H9 (cell line): ENCODE measurements around the gene HLA-A. TPM values are rescaled to one million over a fixed set of nuclear protein-coding genes. Genes with fewer than 3 reads are reported as not detected.

ENCODE experiments used
- DNase-seq: peaks from one replicate; pipeline ENCODE4 v3.0.0-alpha.2; 2017
- H2AFZ ChIP-seq: one replicate; pipeline ENCODE4 v1.6.1; 2013; ENCODE audit warnings: mild to moderate bottlenecking, low read length, control low read depth, moderate library complexity
- H2AK5ac ChIP-seq: 2 replicates; pipeline ENCODE4 v1.6.1; 2013; ENCODE audit warnings: low read length, control low read depth, mixed read lengths; ENCODE audit not compliant: insufficient read length
- H2BK120ac ChIP-seq: one replicate; pipeline ENCODE4 v1.6.1; 2013; ENCODE audit warnings: low read depth, mild to moderate bottlenecking, low read length, control low read depth, inconsistent platforms; ENCODE audit not compliant: poor library complexity, severe bottlenecking
- H2BK12ac ChIP-seq: 2 replicates; pipeline ENCODE4 v1.6.1; 2013; ENCODE audit warnings: low read length, control low read depth, mixed read lengths, low read depth; ENCODE audit not compliant: insufficient read length
- H2BK15ac ChIP-seq: 2 replicates; pipeline ENCODE4 v1.6.1; 2013; ENCODE audit warnings: low read depth, low read length, control low read depth
- H2BK20ac ChIP-seq: one replicate; pipeline ENCODE4 v1.6.1; 2013; ENCODE audit warnings: low read depth, mild to moderate bottlenecking, low read length, control low read depth, inconsistent platforms; ENCODE audit not compliant: poor library complexity, severe bottlenecking
- H2BK5ac ChIP-seq: 2 replicates; pipeline ENCODE4 v1.6.1; 2013; ENCODE audit warnings: low read length, control low read depth, mixed read lengths; ENCODE audit not compliant: insufficient read length
- H3K14ac ChIP-seq: 2 replicates; pipeline ENCODE4 v1.6.1; 2013; ENCODE audit warnings: low read length, control low read depth; ENCODE audit not compliant: insufficient read depth
- H3K18ac ChIP-seq: 2 replicates; pipeline ENCODE4 v1.6.1; 2013; ENCODE audit warnings: low read depth, mild to moderate bottlenecking, mixed read lengths, low read length, control low read depth; ENCODE audit not compliant: insufficient read length
- H3K23ac ChIP-seq: 2 replicates; pipeline ENCODE4 v1.6.1; 2013; ENCODE audit warnings: low read length, control low read depth, mixed read lengths, low read depth; ENCODE audit not compliant: insufficient read length
- H3K23me2 ChIP-seq: 2 replicates; pipeline ENCODE4 v1.6.1; 2013; ENCODE audit warnings: low read depth, mild to moderate bottlenecking, mixed read lengths, low read length, control low read depth; ENCODE audit not compliant: insufficient read length, poor library complexity, severe bottlenecking
- H3K27ac ChIP-seq: 2 replicates; pipeline ENCODE4 v1.5.1; 2013; ENCODE audit warnings: low read length, control low read depth, mixed read lengths, low read depth; ENCODE audit not compliant: insufficient read length
- H3K27me3 ChIP-seq: 2 replicates; pipeline ENCODE4 v1.6.1; 2013; ENCODE audit warnings: low read length, control low read depth, inconsistent platforms; ENCODE audit not compliant: insufficient read depth
- H3K4ac ChIP-seq: 2 replicates; pipeline ENCODE4 v1.6.1; 2013; ENCODE audit warnings: low read depth, mild to moderate bottlenecking, control low read depth, inconsistent platforms, low read length, moderate library complexity
- H3K4me1 ChIP-seq: 2 replicates; pipeline ENCODE4 v1.6.1; 2013; ENCODE audit warnings: low read length, control low read depth, inconsistent platforms; ENCODE audit not compliant: insufficient read depth
- H3K4me2 ChIP-seq: 2 replicates; pipeline ENCODE4 v1.6.1; 2013; ENCODE audit warnings: low read length, control low read depth, mixed read lengths; ENCODE audit not compliant: insufficient read length, insufficient read depth
- H3K56ac ChIP-seq: 2 replicates; pipeline ENCODE4 v1.6.1; 2013; ENCODE audit warnings: low read depth, mild to moderate bottlenecking, mixed read lengths, low read length, control low read depth; ENCODE audit not compliant: insufficient read length
- H3K79me1 ChIP-seq: 2 replicates; pipeline ENCODE4 v1.6.1; 2013; ENCODE audit warnings: low read depth, mild to moderate bottlenecking, moderate library complexity, low read length, control low read depth, inconsistent platforms; ENCODE audit not compliant: insufficient read depth, poor library complexity, severe bottlenecking
- H3K79me2 ChIP-seq: 2 replicates; pipeline ENCODE4 v1.6.1; 2013; ENCODE audit warnings: low read length, control low read depth, inconsistent platforms; ENCODE audit not compliant: insufficient read depth
- H3K9ac ChIP-seq: 2 replicates; pipeline ENCODE4 v1.6.1; 2013; ENCODE audit warnings: low read length, control low read depth, mixed read lengths; ENCODE audit not compliant: insufficient read length; ENCODE audit errors: extremely low read depth
- H3K9me3 ChIP-seq: one replicate; pipeline ENCODE4 v1.6.1; 2013; ENCODE audit warnings: low read depth, low read length, inconsistent platforms; ENCODE audit not compliant: control insufficient read depth
- H3T11ph ChIP-seq: one replicate; pipeline ENCODE4 v1.6.1; 2013; ENCODE audit warnings: mild to moderate bottlenecking, low read length, control low read depth, inconsistent platforms
- H4K20me1 ChIP-seq: one replicate; pipeline ENCODE4 v1.6.1; 2013; ENCODE audit not compliant: control insufficient read depth, insufficient read length, insufficient read depth
- H4K5ac ChIP-seq: 2 replicates; pipeline ENCODE4 v1.6.1; 2013; ENCODE audit warnings: low read depth, mild to moderate bottlenecking, mixed read lengths, low read length, control low read depth; ENCODE audit not compliant: insufficient read length
- H4K8ac ChIP-seq: replicated peaks from 2 replicates; pipeline ENCODE4 v1.6.1; 2013; ENCODE audit warnings: low read length, control low read depth, mixed read lengths, low read depth; ENCODE audit not compliant: insufficient read length
- H4K91ac ChIP-seq: 2 replicates; pipeline ENCODE4 v1.6.1; 2013; ENCODE audit warnings: low read depth, mild to moderate bottlenecking, moderate library complexity, mixed read lengths, low read length, control low read depth; ENCODE audit not compliant: insufficient read length
- H3K27ac Mint-ChIP-seq, 3 experiments: 2 replicates in 2 of 3; 3 replicates in 1 of 3; pipeline ENCODE4 v1.8.0; 2020 to 2021; ENCODE audit warnings: mixed read lengths in 3 of 3, mild to moderate bottlenecking in 1 of 3, moderate library complexity in 1 of 3
- H3K27me3 Mint-ChIP-seq: 2 replicates; pipeline ENCODE4 v1.8.0; 2021; ENCODE audit warnings: low read depth, mild to moderate bottlenecking, moderate library complexity, mixed read lengths
- H3K36me3 Mint-ChIP-seq, 3 experiments: 2 replicates in 2 of 3; 3 replicates in 1 of 3; pipeline ENCODE4 v1.8.0; 2020 to 2021; ENCODE audit warnings: low read depth in 3 of 3, mixed read lengths in 3 of 3; ENCODE audit not compliant: insufficient read depth in 1 of 3
- H3K4me1 Mint-ChIP-seq, 2 experiments: 2 replicates each; pipeline ENCODE4 v1.8.0; 2020; ENCODE audit warnings: mixed read lengths in 2 of 2
- H3K4me3 Mint-ChIP-seq, 2 experiments: 2 replicates in 1 of 2; 3 replicates in 1 of 2; pipeline ENCODE4 v1.8.0; 2020 to 2021; ENCODE audit warnings: mild to moderate bottlenecking in 2 of 2, mixed read lengths in 2 of 2, moderate library complexity in 1 of 2
- H3K9me3 Mint-ChIP-seq, 2 experiments: 2 replicates in 1 of 2; 3 replicates in 1 of 2; pipeline ENCODE4 v1.8.0; 2020; ENCODE audit warnings: mild to moderate bottlenecking in 2 of 2, mixed read lengths in 2 of 2, moderate library complexity in 1 of 2
- WGBS: extraction: QIAGEN DNeasy Blood & Tissue Kit; methylation state at CpG from one replicate; pipeline ENCODE4 v1.1.7; 2013; ENCODE audit warnings: missing lambda C conversion rate, low lambda C conversion rate, mixed read lengths; ENCODE audit not compliant: insufficient read length; ENCODE audit errors: extremely low coverage; 5-methylcytosine and 5-hydroxymethylcytosine counted together
- total RNA-seq: library from RNA; stranded (reverse); gene quantifications from 2 replicates; pipeline ENCODE4 v1.2.1, GENCODE V29; 2021
- TF ChIP-seq, protein P1 (sequence below): fragments of 200-600 bp; sonication (generic); conservative IDR thresholded peaks from 3 replicates; pipeline ENCODE4 v1.8.0; 2021; ENCODE audit warnings: antibody characterized with exemption, mild to moderate bottlenecking

HLA-A gene
- total RNA-seq, 1 experiment from 2014 or later = 248 TPM

DNA sequence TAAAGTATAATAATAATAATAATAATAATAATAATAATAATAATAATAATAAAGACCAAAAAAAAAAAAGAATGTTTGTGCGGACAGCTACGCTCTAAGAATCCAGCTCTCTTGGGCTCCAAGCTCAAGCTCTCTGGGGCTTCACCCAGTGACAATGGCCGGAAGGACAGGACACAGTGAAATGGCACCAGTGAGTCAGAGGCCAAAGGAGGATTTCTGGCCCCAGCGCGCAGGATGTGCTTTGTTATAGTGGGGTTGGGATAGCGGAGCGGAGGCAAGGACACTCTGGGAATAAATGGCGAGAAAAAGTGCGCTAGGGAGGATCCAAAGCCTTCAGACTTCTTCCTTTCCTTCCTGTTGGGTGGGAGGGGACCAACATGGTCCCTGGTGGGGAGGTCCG, 38.2 kb downstream of the HLA-A start:
- no peaks in the 10 kb centered on the region for H3K9me3 ChIP-seq
- no peak overlapping the region for H2AK5ac ChIP-seq
- Mint-ChIP-seq H3K4me3 (no peak overlapping the region), H3K27ac (no peak overlapping the region), H3K36me3 (no peaks in the 10 kb centered on the region), H3K27me3 (peaks cover 48% of the 10 kb centered on the region), H3K9me3 (peaks cover 0 to 7% of the 10 kb centered on the region in 2 experiments; a peak in 2 of 5 replicates), H3K4me1 (peaks cover 18 to 23% of the 10 kb centered on the region in 2 experiments)
- H3T11ph ChIP-seq = no peak overlapping the region
- no peaks in the 10 kb centered on the region for H3K79me1 ChIP-seq
- no peak overlapping the region for H4K8ac ChIP-seq
- TF ChIP-seq, protein P1, sequence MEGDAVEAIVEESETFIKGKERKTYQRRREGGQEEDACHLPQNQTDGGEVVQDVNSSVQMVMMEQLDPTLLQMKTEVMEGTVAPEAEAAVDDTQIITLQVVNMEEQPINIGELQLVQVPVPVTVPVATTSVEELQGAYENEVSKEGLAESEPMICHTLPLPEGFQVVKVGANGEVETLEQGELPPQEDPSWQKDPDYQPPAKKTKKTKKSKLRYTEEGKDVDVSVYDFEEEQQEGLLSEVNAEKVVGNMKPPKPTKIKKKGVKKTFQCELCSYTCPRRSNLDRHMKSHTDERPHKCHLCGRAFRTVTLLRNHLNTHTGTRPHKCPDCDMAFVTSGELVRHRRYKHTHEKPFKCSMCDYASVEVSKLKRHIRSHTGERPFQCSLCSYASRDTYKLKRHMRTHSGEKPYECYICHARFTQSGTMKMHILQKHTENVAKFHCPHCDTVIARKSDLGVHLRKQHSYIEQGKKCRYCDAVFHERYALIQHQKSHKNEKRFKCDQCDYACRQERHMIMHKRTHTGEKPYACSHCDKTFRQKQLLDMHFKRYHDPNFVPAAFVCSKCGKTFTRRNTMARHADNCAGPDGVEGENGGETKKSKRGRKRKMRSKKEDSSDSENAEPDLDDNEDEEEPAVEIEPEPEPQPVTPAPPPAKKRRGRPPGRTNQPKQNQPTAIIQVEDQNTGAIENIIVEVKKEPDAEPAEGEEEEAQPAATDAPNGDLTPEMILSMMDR = no peak
- no peak overlapping the region for H3K4me2 ChIP-seq
- H4K91ac ChIP-seq = no peak overlapping the region
- no peak overlapping the region for H2AFZ ChIP-seq
- H3K4me1 ChIP-seq = peaks cover 2% of the 10 kb centered on the region; the same call in 1 of the 2 replicates
- H2BK5ac ChIP-seq = no peak overlapping the region
- no peak for DNase-seq
- H3K14ac ChIP-seq = no peak overlapping the region
- no peaks in the 10 kb centered on the region for H3K79me2 ChIP-seq
- no peak overlapping the region for H3K9ac ChIP-seq
- H3K27ac ChIP-seq = no peak overlapping the region
- no peak overlapping the region for H3K4ac ChIP-seq
- H2BK15ac ChIP-seq = no peak overlapping the region
- H4K20me1 ChIP-seq = no peaks in the 10 kb centered on the region
- no CpG with 5 or more reads among the region's 10 CpGs for WGBS
- no peak overlapping the region for H2BK20ac ChIP-seq
- no peak overlapping the region for H2BK12ac ChIP-seq
- no peak overlapping the region for H3K18ac ChIP-seq
- H3K27me3 ChIP-seq = peaks cover 22% of the 10 kb centered on the region
- H3K56ac ChIP-seq = no peak overlapping the region
- no peak overlapping the region for H2BK120ac ChIP-seq
- peaks cover 8% of the 10 kb centered on the region for H3K23me2 ChIP-seq
- no peak overlapping the region for H3K23ac ChIP-seq
- H4K5ac ChIP-seq = no peak overlapping the region
